Measurements from ENCODE around the gene CLDND1. TPM values are rescaled to one million over a fixed set of nuclear protein-coding genes. Genes with fewer than 3 reads are reported as not detected.
"Not testable (repeated sequence)": the region's sequence is repeated elsewhere in the genome, so short reads cannot be mapped to it uniquely, and the experiment has no call there.

CLDND1 gene
- total and polyA plus RNA-seq, 2 experiments from 2014 or later: 59.8 to 92.7 TPM

- TF ChIP-seq, protein P1, sequence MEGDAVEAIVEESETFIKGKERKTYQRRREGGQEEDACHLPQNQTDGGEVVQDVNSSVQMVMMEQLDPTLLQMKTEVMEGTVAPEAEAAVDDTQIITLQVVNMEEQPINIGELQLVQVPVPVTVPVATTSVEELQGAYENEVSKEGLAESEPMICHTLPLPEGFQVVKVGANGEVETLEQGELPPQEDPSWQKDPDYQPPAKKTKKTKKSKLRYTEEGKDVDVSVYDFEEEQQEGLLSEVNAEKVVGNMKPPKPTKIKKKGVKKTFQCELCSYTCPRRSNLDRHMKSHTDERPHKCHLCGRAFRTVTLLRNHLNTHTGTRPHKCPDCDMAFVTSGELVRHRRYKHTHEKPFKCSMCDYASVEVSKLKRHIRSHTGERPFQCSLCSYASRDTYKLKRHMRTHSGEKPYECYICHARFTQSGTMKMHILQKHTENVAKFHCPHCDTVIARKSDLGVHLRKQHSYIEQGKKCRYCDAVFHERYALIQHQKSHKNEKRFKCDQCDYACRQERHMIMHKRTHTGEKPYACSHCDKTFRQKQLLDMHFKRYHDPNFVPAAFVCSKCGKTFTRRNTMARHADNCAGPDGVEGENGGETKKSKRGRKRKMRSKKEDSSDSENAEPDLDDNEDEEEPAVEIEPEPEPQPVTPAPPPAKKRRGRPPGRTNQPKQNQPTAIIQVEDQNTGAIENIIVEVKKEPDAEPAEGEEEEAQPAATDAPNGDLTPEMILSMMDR (conservative IDR thresholded peaks at IDR 0.05; ENCODE audit: low read depth in 2 of 2): no peak
- TF ChIP-seq ZNF114 (CRISPR knock-in tag; IDR thresholded peaks at IDR 0.05) (no peak), NANOG (IDR thresholded peaks at IDR 0.05; ENCODE audit: borderline replicate concordance) (no peak), ZNF331 (CRISPR knock-in tag; IDR thresholded peaks at IDR 0.05; ENCODE audit: low read depth) (no peak), STAT1 (IDR thresholded peaks at IDR 0.05; ENCODE audit: unreplicated experiment) (no peak)
- TF ChIP-seq, protein P2, sequence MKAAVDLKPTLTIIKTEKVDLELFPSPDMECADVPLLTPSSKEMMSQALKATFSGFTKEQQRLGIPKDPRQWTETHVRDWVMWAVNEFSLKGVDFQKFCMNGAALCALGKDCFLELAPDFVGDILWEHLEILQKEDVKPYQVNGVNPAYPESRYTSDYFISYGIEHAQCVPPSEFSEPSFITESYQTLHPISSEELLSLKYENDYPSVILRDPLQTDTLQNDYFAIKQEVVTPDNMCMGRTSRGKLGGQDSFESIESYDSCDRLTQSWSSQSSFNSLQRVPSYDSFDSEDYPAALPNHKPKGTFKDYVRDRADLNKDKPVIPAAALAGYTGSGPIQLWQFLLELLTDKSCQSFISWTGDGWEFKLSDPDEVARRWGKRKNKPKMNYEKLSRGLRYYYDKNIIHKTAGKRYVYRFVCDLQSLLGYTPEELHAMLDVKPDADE (IDR thresholded peaks at IDR 0.05): no peak
These were observed 39.2 kb upstream of the CLDND1 start (continued) for GRCh38 chr3:98561727-98562521.

GRCh38 chr3:98560911-98561310, 38.2 kb upstream of the CLDND1 start:
- H3K4me3 ChIP-seq: no peak overlapping the region
- no peak for TF ChIP-seq REST (IDR thresholded peaks at IDR 0.05; ENCODE audit: unreplicated experiment)
- no peak for TF ChIP-seq POLR2AphosphoS5 (IDR thresholded peaks at IDR 0.05; ENCODE audit: low read depth)
- no peak for TF ChIP-seq NANOG (IDR thresholded peaks at IDR 0.05; ENCODE audit: borderline replicate concordance)
- TF ChIP-seq ZNF331 (CRISPR knock-in tag; IDR thresholded peaks at IDR 0.05; ENCODE audit: low read depth): no peak
- no peak for TF ChIP-seq EZH2phosphoT487 (IDR thresholded peaks at IDR 0.05; ENCODE audit: unreplicated experiment)
- no peak for TF ChIP-seq ZNF114 (CRISPR knock-in tag; IDR thresholded peaks at IDR 0.05)
- TF ChIP-seq, protein P1 (conservative IDR thresholded peaks at IDR 0.05; ENCODE audit: low read depth in 2 of 2): no peak
- no peaks in the 10 kb centered on the region; the same call in 2 of the 3 replicates for H3K9me3 Mint-ChIP-seq
- no peaks in the 10 kb centered on the region for H3K36me3 Mint-ChIP-seq (ENCODE audit: low read depth)
- H3K9me2 ChIP-seq (ENCODE audit: insufficient read depth): no peaks in the 10 kb centered on the region
- no peak for ATAC-seq
- no peak overlapping the region for H3K27ac ChIP-seq (ENCODE audit: low read depth)
- no peak overlapping the region for H2AFZ ChIP-seq
- DNase-seq (ENCODE audit: low spot score): no peak
- peaks cover 2% of the 10 kb centered on the region for H3K27me3 Mint-ChIP-seq (ENCODE audit: insufficient read depth, low read depth, poor library complexity)
- H3K27me3 ChIP-seq (ENCODE audit: insufficient read depth): no peaks in the 10 kb centered on the region
- H3K4me1 Mint-ChIP-seq: no peaks in the 10 kb centered on the region
- no peaks in the 10 kb centered on the region for H3K36me3 ChIP-seq (ENCODE audit: insufficient read depth)
- no peak overlapping the region for H3K4me3 Mint-ChIP-seq
- H3K4me2 ChIP-seq: no peak overlapping the region
- H4K20me1 ChIP-seq (replicated peaks; ENCODE audit: insufficient read depth): no peaks in the 10 kb centered on the region
- H3K4me1 ChIP-seq (ENCODE audit: insufficient read depth): no peaks in the 10 kb centered on the region
- H3K79me2 ChIP-seq (replicated peaks; ENCODE audit: insufficient read depth): no peaks in the 10 kb centered on the region
- no peaks in the 10 kb centered on the region for H3F3A ChIP-seq (replicated peaks; ENCODE audit: low read depth)
- H3K27ac Mint-ChIP-seq: no peak overlapping the region

DNA sequence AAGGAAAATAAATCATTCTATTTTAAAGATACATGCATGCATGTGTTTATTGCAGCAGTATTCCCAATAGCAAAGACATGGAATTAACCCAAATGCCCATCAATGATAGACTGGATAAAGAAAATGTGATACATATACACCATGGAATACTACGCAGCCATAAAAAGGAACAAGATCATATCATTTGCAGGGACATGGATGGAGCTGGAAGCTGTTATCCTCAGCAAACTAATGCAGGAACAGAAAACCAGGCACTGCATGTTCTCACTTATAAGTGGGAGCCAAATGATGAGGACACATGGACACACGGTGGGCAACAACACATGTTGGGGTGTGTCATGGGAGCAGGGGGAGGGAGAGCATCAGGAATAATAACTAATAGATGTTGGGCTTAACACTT, 37.1 kb upstream of the CLDND1 start:
- H3K27me3 Mint-ChIP-seq (ENCODE audit: insufficient read depth, low read depth, poor library complexity); H3K36me3 Mint-ChIP-seq (ENCODE audit: low read depth); DNase-seq (ENCODE audit: low spot score); H3K36me3 ChIP-seq (ENCODE audit: insufficient read depth); H3K4me3 Mint-ChIP-seq; H3K27ac Mint-ChIP-seq; ATAC-seq; H3K4me1 ChIP-seq (ENCODE audit: insufficient read depth); H3K79me2 ChIP-seq (replicated peaks; ENCODE audit: insufficient read depth); H3K4me2 ChIP-seq; H3K27me3 ChIP-seq (ENCODE audit: insufficient read depth); H3K4me3 ChIP-seq; H3K9me2 ChIP-seq (ENCODE audit: insufficient read depth); H3K9me3 Mint-ChIP-seq; H3K27ac ChIP-seq (ENCODE audit: low read depth); H2AFZ ChIP-seq; H4K20me1 ChIP-seq (replicated peaks; ENCODE audit: insufficient read depth); H3K4me1 Mint-ChIP-seq; H3F3A ChIP-seq (replicated peaks; ENCODE audit: low read depth): not testable (repeated sequence)

All from GM23338 (cell line).